ENCODE measurements around the gene DCXR. TPM values are rescaled to one million over a fixed set of nuclear protein-coding genes. Genes with fewer than 3 reads are reported as not detected.

DCXR gene
- total and polyA plus RNA-seq, 2 donors (not counting 3 experiments of a cell fraction or from before 2014, with no cell fraction given) = 93.0 to 178 TPM

DNA sequence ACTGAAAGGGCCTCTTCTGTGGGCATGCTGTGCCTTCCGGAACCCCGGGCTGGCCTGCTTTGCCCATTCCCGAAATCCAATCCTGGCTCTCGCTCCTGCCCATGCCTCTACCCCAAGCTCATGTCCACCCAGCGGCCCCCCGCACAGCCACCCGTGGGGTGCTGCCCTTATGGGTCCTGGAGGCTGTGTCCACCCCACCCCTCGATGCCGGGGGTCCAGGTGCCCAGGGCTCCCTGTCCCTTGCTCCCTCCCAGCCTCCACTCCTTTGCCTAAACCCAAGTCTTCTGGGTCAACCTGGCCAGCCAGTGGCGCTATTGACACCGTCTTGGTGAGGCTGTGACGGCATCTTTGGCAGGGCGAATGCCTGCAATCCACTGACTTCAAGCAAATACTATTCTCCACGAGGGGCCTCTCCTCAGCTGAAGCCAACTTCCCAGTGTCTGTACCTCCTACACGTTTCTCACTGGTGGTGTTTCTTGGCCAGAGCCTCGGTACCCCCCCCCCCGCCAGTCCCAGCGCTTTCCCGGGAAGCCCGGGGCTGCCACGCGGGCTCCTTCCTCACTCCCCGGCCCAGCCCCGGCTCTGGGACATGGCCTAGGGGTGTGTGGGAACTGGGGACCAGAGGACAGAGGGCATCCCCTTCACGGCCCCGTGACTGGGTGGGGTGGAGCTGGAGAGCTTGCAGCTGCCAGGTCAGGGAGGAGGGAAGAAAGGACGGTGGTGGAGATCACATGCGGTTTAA is 40.3 kb upstream of the DCXR start:
- no peak for FAIRE-seq
- H3K9me1 ChIP-seq (replicated peaks; ENCODE audit: control insufficient read depth, extremely low read depth, insufficient read depth, low read length) = no peaks in the 10 kb centered on the region
- no peak overlapping the region for H3K4me3 ChIP-seq (replicated peaks in 1 of 3; ENCODE audit: insufficient read depth in 1 of 3, low read depth in 1 of 3, low read length in 3 of 3)
- intact Hi-C loops (cut with micrococcal nuclease) (no loop called here), dilution Hi-C loops (cut with MboI; ENCODE audit: extremely low pct_ligation_motif_present, low sequenced_read_pairs) (no loop called here)
- no peaks in the 10 kb centered on the region for H3K4me1 ChIP-seq (ENCODE audit: control insufficient read depth, extremely low read depth, insufficient read depth, low read length)
- ChIA-PET CTCF (no interaction called here), POLR2A (no interaction called here)
- no peak overlapping the region for H3K27ac ChIP-seq (ENCODE audit: insufficient read depth, low read depth, low read length)
- TF ChIP-seq POLR2AphosphoS5 (IDR thresholded peaks at IDR 0.05; ENCODE audit: insufficient read depth, low read depth, low read length) (no peak), MYC (IDR thresholded peaks at IDR 0.05; ENCODE audit: low read depth, low read length) (no peak), CTCF (IDR thresholded peaks at IDR 0.05; ENCODE audit: extremely low read depth in 1 of 2, insufficient read depth in 1 of 2, low read depth in 1 of 2, low read length in 2 of 2) (no peak), GATA2 (IDR thresholded peaks at IDR 0.05; ENCODE audit: insufficient read depth, insufficient read length, low read depth, low read length) (no peak), JUN (IDR thresholded peaks at IDR 0.05; ENCODE audit: borderline replicate concordance, insufficient read depth, insufficient read length, low read depth) (no peak), POLR2A (IDR thresholded peaks at IDR 0.05; ENCODE audit: low read depth, low read length) (no peak), FOS (IDR thresholded peaks at IDR 0.05; ENCODE audit: borderline replicate concordance, insufficient read depth, low read length) (no peak), EZH2 (IDR thresholded peaks at IDR 0.05; ENCODE audit: borderline replicate concordance, low read depth, low read length, severe bottlenecking) (no peak)
- TF ChIP-seq, protein P1, sequence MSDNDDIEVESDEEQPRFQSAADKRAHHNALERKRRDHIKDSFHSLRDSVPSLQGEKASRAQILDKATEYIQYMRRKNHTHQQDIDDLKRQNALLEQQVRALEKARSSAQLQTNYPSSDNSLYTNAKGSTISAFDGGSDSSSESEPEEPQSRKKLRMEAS (IDR thresholded peaks at IDR 0.05; ENCODE audit: insufficient read depth, insufficient read length) = no peak
- no peaks in the 10 kb centered on the region for H4K20me1 ChIP-seq (replicated peaks; ENCODE audit: control insufficient read depth, extremely low read depth, insufficient read depth, low read length)
- no peaks in the 10 kb centered on the region for H3K27me3 ChIP-seq (ENCODE audit: control insufficient read depth in 2 of 2, insufficient read depth in 2 of 2, low read length in 2 of 2)
- BruUV-seq (replicated peaks) = no TSS peak
- no peak overlapping the region for H2AFZ ChIP-seq (ENCODE audit: low read depth, low read length)
- DNase-seq (ENCODE audit: low read depth, low spot score) = no peak
- no peak overlapping the region for H3K9ac ChIP-seq (replicated peaks; ENCODE audit: extremely low read depth, insufficient read depth, low read length)
- H3K9me3 ChIP-seq (replicated peaks; ENCODE audit: control insufficient read depth, insufficient read depth, low read length) = no peaks in the 10 kb centered on the region
- no peak overlapping the region for H3K4me2 ChIP-seq (ENCODE audit: insufficient read depth, low read length)
- H3K79me2 ChIP-seq (ENCODE audit: control insufficient read depth, insufficient read depth, low read length) = no peaks in the 10 kb centered on the region
- H3K36me3 ChIP-seq (ENCODE audit: control insufficient read depth in 2 of 2, extremely low read depth in 1 of 2, insufficient read depth in 2 of 2, low read length in 2 of 2) = peaks cover 23 to 33% of the 10 kb centered on the region in 2 experiments

Data from endothelial cell of umbilical vein (primary cell).